GM23248 (cell line): Measurements from ENCODE around the gene OOSP2. TPM values are rescaled to one million over a fixed set of nuclear protein-coding genes. Genes with fewer than 3 reads are reported as not detected.

ENCODE experiments used
- DNase-seq: peaks from one replicate; pipeline ENCODE4 v3.0.0-alpha.2; 2015
- H2AFZ ChIP-seq: fragments of 200-600 bp; sonication (generic); 2 replicates; pipeline ENCODE4 v1.6.1; 2016; ENCODE audit warnings: antibody characterized with exemption
- H3F3A ChIP-seq: fragments of 200-600 bp; sonication (generic); 2 replicates; pipeline ENCODE4 v1.6.1; 2016; ENCODE audit warnings: mild to moderate bottlenecking, antibody characterized with exemption, mixed run types; ENCODE audit not compliant: insufficient read depth
- H3K27ac ChIP-seq: fragments of 200-600 bp; sonication (generic); 2 replicates; pipeline ENCODE4 v1.5.1; 2016; ENCODE audit warnings: mild to moderate bottlenecking
- H3K27me3 ChIP-seq: fragments of 200-600 bp; sonication (generic); replicated peaks from 2 replicates; pipeline ENCODE4 v1.6.1; 2016; ENCODE audit warnings: mild to moderate bottlenecking; ENCODE audit not compliant: insufficient read depth
- H3K36me3 ChIP-seq: fragments of 200-600 bp; sonication (generic); 2 replicates; pipeline ENCODE4 v1.6.1; 2016; ENCODE audit warnings: low read depth, mild to moderate bottlenecking
- H3K4me1 ChIP-seq: fragments of 200-600 bp; sonication (generic); 2 replicates; pipeline ENCODE4 v1.6.1; 2016; ENCODE audit warnings: mild to moderate bottlenecking; ENCODE audit not compliant: insufficient read depth
- H3K4me2 ChIP-seq: fragments of 200-600 bp; sonication (generic); one replicate; pipeline ENCODE4 v1.6.1; 2016; ENCODE audit warnings: mild to moderate bottlenecking; ENCODE audit not compliant: unreplicated experiment
- H3K4me3 ChIP-seq: fragments of 200-600 bp; sonication (generic); 2 replicates; pipeline ENCODE4 v1.5.1; 2016; ENCODE audit warnings: mild to moderate bottlenecking
- H3K79me2 ChIP-seq: fragments of 200-600 bp; sonication (generic); 2 replicates; pipeline ENCODE4 v1.6.1; 2016; ENCODE audit warnings: mild to moderate bottlenecking; ENCODE audit not compliant: insufficient read depth
- H3K9ac ChIP-seq: fragments of 200-600 bp; sonication (generic); 2 replicates; pipeline ENCODE4 v1.6.1; 2016; ENCODE audit warnings: mild to moderate bottlenecking
- H3K9me2 ChIP-seq: fragments of 200-600 bp; sonication (generic); 2 replicates; pipeline ENCODE4 v1.6.1; 2016; ENCODE audit warnings: mixed run types, mild to moderate bottlenecking, moderate library complexity; ENCODE audit not compliant: insufficient read depth
- H3K9me3 ChIP-seq: fragments of 200-600 bp; sonication (generic); one replicate; pipeline ENCODE4 v1.6.1; 2017; ENCODE audit warnings: low read depth
- H4K20me1 ChIP-seq: fragments of 200-600 bp; sonication (generic); 2 replicates; pipeline ENCODE4 v1.6.0; 2016; ENCODE audit not compliant: insufficient read depth
- EZH2 ChIP-seq: fragments of 200-600 bp; sonication (generic); IDR thresholded peaks from 2 replicates; pipeline ENCODE4 v1.6.1; 2018; ENCODE audit warnings: antibody characterized with exemption, mild to moderate bottlenecking; ENCODE audit not compliant: insufficient read depth, poor library complexity, severe bottlenecking
- EZH2phosphoT487 ChIP-seq: fragments of 200-600 bp; sonication (generic); IDR thresholded peaks from 2 replicates; pipeline ENCODE4 v1.6.1; 2018; ENCODE audit warnings: antibody characterized with exemption, moderate library complexity, mild to moderate bottlenecking, low read depth; ENCODE audit not compliant: insufficient read depth
- WGBS, 2 experiments: methylation state at CpG; one replicate each; pipeline ENCODE4 v1.1.6; 2015 to 2017; ENCODE audit warnings: low lambda C conversion rate in 2 of 2, low coverage in 1 of 2; ENCODE audit errors: missing lambda C conversion rate in 2 of 2; 5-methylcytosine and 5-hydroxymethylcytosine counted together
- in situ Hi-C: fragments of 300-500 bp; cut with MboI; formaldehyde crosslinking; loops from 2 replicates; pipeline ENCODE4 v1.15.0; 2020
- polyA plus RNA-seq: library from polyadenylated mRNA; unstranded; fragments of >200 nt; fragmentation: Nextera tagmentation; extraction: Ambion mirVana; gene quantifications from 2 replicates; pipeline ENCODE4 v1.2.1, GENCODE V29; 2016
- total RNA-seq: library from RNA; depleted of rRNA; stranded (reverse); fragments of >200 nt; shearing (Covaris generic); gene quantifications from 2 replicates; pipeline ENCODE4 v1.2.3, GENCODE V29; 2014; rRNA removed

The OOSP2 gene
- total RNA-seq (not detected in 2 replicates), polyA plus RNA-seq (not detected in 2 replicates)

DNA sequence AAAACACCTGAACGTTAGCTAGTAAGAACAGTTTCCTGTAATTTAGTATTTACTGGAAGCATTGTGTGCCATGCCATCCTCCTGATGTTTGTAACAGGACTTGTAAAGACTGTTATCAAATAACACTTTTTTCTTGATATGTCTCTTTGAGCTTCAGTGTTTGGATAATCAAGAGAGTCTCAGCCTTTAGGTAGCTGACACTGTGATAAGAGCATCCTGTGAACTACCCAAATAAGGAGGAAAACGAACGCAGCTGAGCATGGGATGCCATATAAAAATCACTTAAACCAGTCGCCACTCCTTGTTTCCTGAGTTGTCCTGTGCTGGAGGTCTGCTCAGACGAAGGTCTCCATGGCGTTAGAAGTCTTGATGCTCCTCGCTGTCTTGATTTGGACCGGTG lies at the start of gene OOSP2:
Gene OOSP2, plus strand, starts transcription at position 301 of the 400 bp plus-strand sequence. Its CDS starts 51 bp downstream, at position 352.
- Histone ChIP-seq H3K9me2 (no peaks in the 10 kb centered on the region), H3K9me3 (no peaks in the 10 kb centered on the region), H3K36me3 (no peaks in the 10 kb centered on the region), H3K9ac (no peak within 1 kb of the TSS), H3F3A (no peaks in the 10 kb centered on the region), H3K27ac (no peak within 1 kb of the TSS), H3K4me3 (no peak within 1 kb of the TSS), H4K20me1 (no peaks in the 10 kb centered on the region), H2AFZ (no peak within 1 kb of the TSS), H3K79me2 (no peaks in the 10 kb centered on the region), H3K4me1 (no peaks in the 10 kb centered on the region), H3K27me3 (no peaks in the 10 kb centered on the region), H3K4me2 (no peak within 1 kb of the TSS)
- DNase-seq, result no peak
- 24 to 35% methylated on average over 8 of the region's 8 CpGs for WGBS, 2 experiments
- in situ Hi-C loops, result no loop called here
- TF ChIP-seq EZH2 (no peak), EZH2phosphoT487 (no peak)

DNA sequence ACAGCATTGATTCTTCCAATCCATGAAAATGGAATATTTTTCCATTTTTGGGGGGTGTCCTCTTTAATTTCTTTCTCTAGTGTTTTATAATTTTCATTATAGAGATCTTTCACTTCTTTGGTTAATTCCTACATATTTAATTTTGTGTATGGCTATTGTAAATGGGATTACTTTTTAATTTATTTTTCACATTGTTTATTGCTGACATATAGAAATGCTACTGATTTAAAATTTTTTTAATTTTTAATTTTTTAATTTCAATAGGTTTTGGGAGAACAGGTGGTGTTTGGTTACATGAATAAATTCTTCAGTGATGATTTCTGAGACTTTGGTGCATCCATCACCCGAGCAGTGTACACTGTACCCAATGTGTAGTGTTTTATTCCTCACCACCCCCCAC lies 49.8 kb upstream of the OOSP2 start:
- H3K36me3 ChIP-seq, result no peaks in the 10 kb centered on the region
- H3K9me3 ChIP-seq, result no peaks in the 10 kb centered on the region
- no peaks in the 10 kb centered on the region for H4K20me1 ChIP-seq
- no peak overlapping the region for H3K27ac ChIP-seq
- H3K4me2 ChIP-seq, result no peak overlapping the region
- no peak overlapping the region for H2AFZ ChIP-seq
- WGBS, 2 experiments, result 3 to 6% methylated on average over 1 of the region's 1 CpG
- in situ Hi-C loops, result no loop called here
- no peak for TF ChIP-seq EZH2phosphoT487
- no peak for TF ChIP-seq EZH2
- H3K79me2 ChIP-seq, result no peaks in the 10 kb centered on the region
- no peaks in the 10 kb centered on the region for H3F3A ChIP-seq
- DNase-seq, result no peak
- no peaks in the 10 kb centered on the region for H3K27me3 ChIP-seq
- H3K9me2 ChIP-seq, result no peaks in the 10 kb centered on the region
- no peak overlapping the region for H3K9ac ChIP-seq
- H3K4me3 ChIP-seq, result no peak overlapping the region
- H3K4me1 ChIP-seq, result no peaks in the 10 kb centered on the region

GRCh38 chr11:59992425-59992824 lies 47.8 kb upstream of the OOSP2 start:
- Histone ChIP-seq H3K9me2 (no peaks in the 10 kb centered on the region), H3F3A (no peaks in the 10 kb centered on the region), H3K9me3 (no peaks in the 10 kb centered on the region), H4K20me1 (no peaks in the 10 kb centered on the region), H3K79me2 (no peaks in the 10 kb centered on the region), H3K4me2 (no peak overlapping the region), H2AFZ (no peak overlapping the region), H3K27ac (no peak overlapping the region), H3K36me3 (no peaks in the 10 kb centered on the region), H3K9ac (no peak overlapping the region), H3K27me3 (no peaks in the 10 kb centered on the region), H3K4me3 (no peak overlapping the region), H3K4me1 (no peaks in the 10 kb centered on the region)
- TF ChIP-seq EZH2phosphoT487, result no peak
- no peak for TF ChIP-seq EZH2
- in situ Hi-C loops, result no loop called here
- no peak for DNase-seq
- WGBS, 2 experiments, result 9 to 17% methylated on average over 5 of the region's 5 CpGs

GRCh38 chr11:59997800-59998199 lies 42.4 kb upstream of the OOSP2 start:
- Histone ChIP-seq H3K4me2 (no peak overlapping the region), H3F3A (no peaks in the 10 kb centered on the region), H3K36me3 (no peaks in the 10 kb centered on the region), H4K20me1 (no peaks in the 10 kb centered on the region), H3K4me1 (no peaks in the 10 kb centered on the region), H3K9me2 (no peaks in the 10 kb centered on the region), H3K4me3 (no peak overlapping the region), H3K79me2 (no peaks in the 10 kb centered on the region), H3K9ac (no peak overlapping the region), H3K27me3 (no peaks in the 10 kb centered on the region), H2AFZ (no peak overlapping the region), H3K27ac (no peak overlapping the region), H3K9me3 (no peaks in the 10 kb centered on the region)
- TF ChIP-seq EZH2, result no peak
- TF ChIP-seq EZH2phosphoT487, result no peak
- in situ Hi-C loops, result no loop called here
- 1 to 8% methylated on average over 2 of the region's 2 CpGs for WGBS, 2 experiments
- no peak for DNase-seq

- Histone ChIP-seq H3K4me2 (no peak overlapping the region), H3K27ac (no peak overlapping the region), H3K79me2 (no peaks in the 10 kb centered on the region), H3K36me3 (no peaks in the 10 kb centered on the region), H4K20me1 (no peaks in the 10 kb centered on the region), H3K9me2 (no peaks in the 10 kb centered on the region), H3K27me3 (no peaks in the 10 kb centered on the region), H3K4me3 (no peak overlapping the region), H3K9ac (no peak overlapping the region), H2AFZ (no peak overlapping the region), H3K9me3 (no peaks in the 10 kb centered on the region), H3F3A (no peaks in the 10 kb centered on the region), H3K4me1 (no peaks in the 10 kb centered on the region)
- in situ Hi-C loops, result no loop called here
- TF ChIP-seq EZH2phosphoT487 (no peak), EZH2 (no peak)
- no peak for DNase-seq
- WGBS, 2 experiments, result 1 to 3% methylated on average over 4 of the region's 4 CpGs
Measured at GRCh38 chr11:59999691-60000090, 40.5 kb upstream of the OOSP2 start.
